Spleen (tissue), 7 donors: Measurements from ENCODE around the gene PSORS1C2.

Experiments used
- POLR2A ChIP-seq, 3 donors: fragments of 450-650 bp; IDR thresholded peaks; one replicate each; pipeline ENCODE4 v1.5.1; 2017; ENCODE audit warnings: antibody characterized with exemption in 3 of 3, mild to moderate bottlenecking in 1 of 3
- TF ChIP-seq, protein P1 (sequence below), 11 experiments: fragments of 200-600 bp in 7 of 11; fragments of 450-650 bp in 4 of 11; sonication (generic) in 4 of 11; IDR thresholded peaks in 8 of 11; conservative IDR thresholded peaks in 3 of 11; 1 replicate in 7 of 11; 2 replicates in 4 of 11; pipeline versions ENCODE4 v1.4.0 to v1.8.0; 2016 to 2021; ENCODE audit warnings: antibody characterized with exemption in 11 of 11, inconsistent platforms in 4 of 11, mild to moderate bottlenecking in 1 of 11
- donor health status: DM: no; HTN: no; CAD: no; lungs with moderate emphysema.
- donor health status: DM: no; HTN: no; CAD: no.
- donor health status: DM: no; HTN: no; CAD: no.

GRCh38 chr6:31154436-31154835 is 15.6 kb upstream of the PSORS1C2 start:
- TF ChIP-seq, protein P1, sequence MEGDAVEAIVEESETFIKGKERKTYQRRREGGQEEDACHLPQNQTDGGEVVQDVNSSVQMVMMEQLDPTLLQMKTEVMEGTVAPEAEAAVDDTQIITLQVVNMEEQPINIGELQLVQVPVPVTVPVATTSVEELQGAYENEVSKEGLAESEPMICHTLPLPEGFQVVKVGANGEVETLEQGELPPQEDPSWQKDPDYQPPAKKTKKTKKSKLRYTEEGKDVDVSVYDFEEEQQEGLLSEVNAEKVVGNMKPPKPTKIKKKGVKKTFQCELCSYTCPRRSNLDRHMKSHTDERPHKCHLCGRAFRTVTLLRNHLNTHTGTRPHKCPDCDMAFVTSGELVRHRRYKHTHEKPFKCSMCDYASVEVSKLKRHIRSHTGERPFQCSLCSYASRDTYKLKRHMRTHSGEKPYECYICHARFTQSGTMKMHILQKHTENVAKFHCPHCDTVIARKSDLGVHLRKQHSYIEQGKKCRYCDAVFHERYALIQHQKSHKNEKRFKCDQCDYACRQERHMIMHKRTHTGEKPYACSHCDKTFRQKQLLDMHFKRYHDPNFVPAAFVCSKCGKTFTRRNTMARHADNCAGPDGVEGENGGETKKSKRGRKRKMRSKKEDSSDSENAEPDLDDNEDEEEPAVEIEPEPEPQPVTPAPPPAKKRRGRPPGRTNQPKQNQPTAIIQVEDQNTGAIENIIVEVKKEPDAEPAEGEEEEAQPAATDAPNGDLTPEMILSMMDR (IDR thresholded peaks at IDR 0.05 in 8 of 11, conservative IDR thresholded peaks at IDR 0.05 in 3 of 11), result no peak
- no peak for TF ChIP-seq POLR2A (IDR thresholded peaks at IDR 0.05)
